GM23248 (cell line): ENCODE measurements around the gene KCNIP3. TPM values are rescaled to one million over a fixed set of nuclear protein-coding genes. Genes with fewer than 3 reads are reported as not detected.
"Not testable (repeated sequence)": the region's sequence is repeated elsewhere in the genome, so short reads cannot be mapped to it uniquely, and the experiment has no call there.

Experiments
- DNase-seq: peaks from one replicate; pipeline ENCODE4 v3.0.0-alpha.2; 2015
- H2AFZ ChIP-seq: fragments of 200-600 bp; sonication (generic); 2 replicates; pipeline ENCODE4 v1.6.1; 2016; ENCODE audit warnings: antibody characterized with exemption
- H3F3A ChIP-seq: fragments of 200-600 bp; sonication (generic); 2 replicates; pipeline ENCODE4 v1.6.1; 2016; ENCODE audit warnings: mild to moderate bottlenecking, antibody characterized with exemption, mixed run types; ENCODE audit not compliant: insufficient read depth
- H3K27ac ChIP-seq: fragments of 200-600 bp; sonication (generic); 2 replicates; pipeline ENCODE4 v1.5.1; 2016; ENCODE audit warnings: mild to moderate bottlenecking
- H3K27me3 ChIP-seq: fragments of 200-600 bp; sonication (generic); replicated peaks from 2 replicates; pipeline ENCODE4 v1.6.1; 2016; ENCODE audit warnings: mild to moderate bottlenecking; ENCODE audit not compliant: insufficient read depth
- H3K36me3 ChIP-seq: fragments of 200-600 bp; sonication (generic); 2 replicates; pipeline ENCODE4 v1.6.1; 2016; ENCODE audit warnings: low read depth, mild to moderate bottlenecking
- H3K4me1 ChIP-seq: fragments of 200-600 bp; sonication (generic); 2 replicates; pipeline ENCODE4 v1.6.1; 2016; ENCODE audit warnings: mild to moderate bottlenecking; ENCODE audit not compliant: insufficient read depth
- H3K4me2 ChIP-seq: fragments of 200-600 bp; sonication (generic); one replicate; pipeline ENCODE4 v1.6.1; 2016; ENCODE audit warnings: mild to moderate bottlenecking; ENCODE audit not compliant: unreplicated experiment
- H3K4me3 ChIP-seq: fragments of 200-600 bp; sonication (generic); 2 replicates; pipeline ENCODE4 v1.5.1; 2016; ENCODE audit warnings: mild to moderate bottlenecking
- H3K79me2 ChIP-seq: fragments of 200-600 bp; sonication (generic); 2 replicates; pipeline ENCODE4 v1.6.1; 2016; ENCODE audit warnings: mild to moderate bottlenecking; ENCODE audit not compliant: insufficient read depth
- H3K9ac ChIP-seq: fragments of 200-600 bp; sonication (generic); 2 replicates; pipeline ENCODE4 v1.6.1; 2016; ENCODE audit warnings: mild to moderate bottlenecking
- H3K9me2 ChIP-seq: fragments of 200-600 bp; sonication (generic); 2 replicates; pipeline ENCODE4 v1.6.1; 2016; ENCODE audit warnings: mixed run types, mild to moderate bottlenecking, moderate library complexity; ENCODE audit not compliant: insufficient read depth
- H3K9me3 ChIP-seq: fragments of 200-600 bp; sonication (generic); one replicate; pipeline ENCODE4 v1.6.1; 2017; ENCODE audit warnings: low read depth
- H4K20me1 ChIP-seq: fragments of 200-600 bp; sonication (generic); 2 replicates; pipeline ENCODE4 v1.6.0; 2016; ENCODE audit not compliant: insufficient read depth
- EZH2 ChIP-seq: fragments of 200-600 bp; sonication (generic); IDR thresholded peaks from 2 replicates; pipeline ENCODE4 v1.6.1; 2018; ENCODE audit warnings: antibody characterized with exemption, mild to moderate bottlenecking; ENCODE audit not compliant: insufficient read depth, poor library complexity, severe bottlenecking
- EZH2phosphoT487 ChIP-seq: fragments of 200-600 bp; sonication (generic); IDR thresholded peaks from 2 replicates; pipeline ENCODE4 v1.6.1; 2018; ENCODE audit warnings: antibody characterized with exemption, moderate library complexity, mild to moderate bottlenecking, low read depth; ENCODE audit not compliant: insufficient read depth
- WGBS, 2 experiments: methylation state at CpG; one replicate each; pipeline ENCODE4 v1.1.6; 2015 to 2017; ENCODE audit warnings: low lambda C conversion rate in 2 of 2, low coverage in 1 of 2; ENCODE audit errors: missing lambda C conversion rate in 2 of 2; 5-methylcytosine and 5-hydroxymethylcytosine counted together
- in situ Hi-C: fragments of 300-500 bp; cut with MboI; formaldehyde crosslinking; loops from 2 replicates; pipeline ENCODE4 v1.15.0; 2020
- polyA plus RNA-seq: library from polyadenylated mRNA; unstranded; fragments of >200 nt; fragmentation: Nextera tagmentation; extraction: Ambion mirVana; gene quantifications from 2 replicates; pipeline ENCODE4 v1.2.1, GENCODE V29; 2016
- total RNA-seq: library from RNA; depleted of rRNA; stranded (reverse); fragments of >200 nt; shearing (Covaris generic); gene quantifications from 2 replicates; pipeline ENCODE4 v1.2.3, GENCODE V29; 2014

KCNIP3 gene
- total and polyA plus RNA-seq, 2 experiments from 2014 or later = 3.7 to 10.7 TPM

GRCh38 chr2:95354469-95354901, 57.3 kb downstream of the KCNIP3 start:
- DNase-seq = no peak
- Histone ChIP-seq H3K4me2 (no peak overlapping the region), H3K36me3 (no peaks in the 10 kb centered on the region), H2AFZ (no peak overlapping the region), H4K20me1 (no peaks in the 10 kb centered on the region), H3K27me3 (no peaks in the 10 kb centered on the region), H3K79me2 (no peaks in the 10 kb centered on the region), H3K27ac (no peak overlapping the region), H3K9ac (no peak overlapping the region), H3K9me3 (no peaks in the 10 kb centered on the region), H3K4me1 (peaks cover 9% of the 10 kb centered on the region), H3F3A (0 out of 2 replicates have a peak, but pooled peaks cover 13% of the 10 kb centered on the region), H3K4me3 (no peak overlapping the region), H3K9me2 (no peaks in the 10 kb centered on the region)
- WGBS, 2 experiments = 95 to 98% methylated on average over 5 of the region's 5 CpGs
- TF ChIP-seq EZH2 (no peak), EZH2phosphoT487 (no peak)
- in situ Hi-C loops = no loop called here

- no peak overlapping the region for H3K4me2 ChIP-seq
- H3K27me3 ChIP-seq = no peaks in the 10 kb centered on the region
- TF ChIP-seq EZH2 = no peak
- TF ChIP-seq EZH2phosphoT487 = no peak
- 91 to 95% methylated on average over 8 of the region's 8 CpGs for WGBS, 2 experiments
- no peaks in the 10 kb centered on the region for H3K9me2 ChIP-seq
- no peak overlapping the region for H3K4me3 ChIP-seq
- no peak overlapping the region for H3K27ac ChIP-seq
- H3K9ac ChIP-seq = no peak overlapping the region
- H2AFZ ChIP-seq = no peak overlapping the region
- H3K4me1 ChIP-seq = peaks cover 13% of the 10 kb centered on the region
- in situ Hi-C loops = no loop called here
- no peak for DNase-seq
- 0 out of 2 replicates have a peak, but pooled peaks cover 13% of the 10 kb centered on the region for H3F3A ChIP-seq
- no peaks in the 10 kb centered on the region for H3K9me3 ChIP-seq
- no peaks in the 10 kb centered on the region for H3K36me3 ChIP-seq
- H3K79me2 ChIP-seq = no peaks in the 10 kb centered on the region
- H4K20me1 ChIP-seq = no peaks in the 10 kb centered on the region
These were observed 57.8 kb downstream of the KCNIP3 start for GRCh38 chr2:95354925-95355324.

- WGBS, 2 experiments = 85 to 90% methylated on average over 5 of the region's 5 CpGs
These were observed 58.3 kb downstream of the KCNIP3 start for GRCh38 chr2:95355486-95355885.

GRCh38 chr2:95356821-95357700, 59.9 kb downstream of the KCNIP3 start:
- Histone ChIP-seq H3K27ac (no peak overlapping the region), H3K36me3 (no peaks in the 10 kb centered on the region), H3K4me1 (peaks cover 14% of the 10 kb centered on the region), H2AFZ (no peak overlapping the region), H3K9me2 (no peaks in the 10 kb centered on the region), H3K9ac (no peak overlapping the region), H3K4me2 (no peak overlapping the region), H3F3A (0 out of 2 replicates have a peak, but pooled peaks cover 13% of the 10 kb centered on the region), H4K20me1 (no peaks in the 10 kb centered on the region), H3K79me2 (no peaks in the 10 kb centered on the region), H3K9me3 (no peaks in the 10 kb centered on the region), H3K27me3 (no peaks in the 10 kb centered on the region), H3K4me3 (no peak overlapping the region)
- in situ Hi-C loops = no loop called here
- DNase-seq = no peak
- 88 to 93% methylated on average over 12 of the region's 12 CpGs for WGBS, 2 experiments
- TF ChIP-seq EZH2phosphoT487 (no peak), EZH2 (no peak)

More at GRCh38 chr2:95355486-95355885, 58.3 kb downstream of the KCNIP3 start:
- H3K36me3 ChIP-seq, H4K20me1 ChIP-seq, H3K27me3 ChIP-seq, H3K4me2 ChIP-seq, H3K27ac ChIP-seq, H3K79me2 ChIP-seq, H3K9me2 ChIP-seq, DNase-seq, H2AFZ ChIP-seq, H3K9ac ChIP-seq, H3K4me3 ChIP-seq, in situ Hi-C loops, H3K9me3 ChIP-seq: not testable (repeated sequence)
- Histone ChIP-seq H3F3A (0 out of 2 replicates have a peak, but pooled peaks cover 13% of the 10 kb centered on the region), H3K4me1 (peaks cover 14% of the 10 kb centered on the region)
